Stimulated activated CD4-positive, alpha-beta T cell treated with anti-CD3 and anti-CD28 coated beads, Interleukin-2, amount 100 ng/mL, for 24 hours (primary cell): ENCODE measurements around the gene PPP1R1B.

Experiments
- DNase-seq, 2 donors: peaks; one replicate each; pipeline ENCODE4 v3.0.0-alpha.2; 2020

Gene PPP1R1B

DNA sequence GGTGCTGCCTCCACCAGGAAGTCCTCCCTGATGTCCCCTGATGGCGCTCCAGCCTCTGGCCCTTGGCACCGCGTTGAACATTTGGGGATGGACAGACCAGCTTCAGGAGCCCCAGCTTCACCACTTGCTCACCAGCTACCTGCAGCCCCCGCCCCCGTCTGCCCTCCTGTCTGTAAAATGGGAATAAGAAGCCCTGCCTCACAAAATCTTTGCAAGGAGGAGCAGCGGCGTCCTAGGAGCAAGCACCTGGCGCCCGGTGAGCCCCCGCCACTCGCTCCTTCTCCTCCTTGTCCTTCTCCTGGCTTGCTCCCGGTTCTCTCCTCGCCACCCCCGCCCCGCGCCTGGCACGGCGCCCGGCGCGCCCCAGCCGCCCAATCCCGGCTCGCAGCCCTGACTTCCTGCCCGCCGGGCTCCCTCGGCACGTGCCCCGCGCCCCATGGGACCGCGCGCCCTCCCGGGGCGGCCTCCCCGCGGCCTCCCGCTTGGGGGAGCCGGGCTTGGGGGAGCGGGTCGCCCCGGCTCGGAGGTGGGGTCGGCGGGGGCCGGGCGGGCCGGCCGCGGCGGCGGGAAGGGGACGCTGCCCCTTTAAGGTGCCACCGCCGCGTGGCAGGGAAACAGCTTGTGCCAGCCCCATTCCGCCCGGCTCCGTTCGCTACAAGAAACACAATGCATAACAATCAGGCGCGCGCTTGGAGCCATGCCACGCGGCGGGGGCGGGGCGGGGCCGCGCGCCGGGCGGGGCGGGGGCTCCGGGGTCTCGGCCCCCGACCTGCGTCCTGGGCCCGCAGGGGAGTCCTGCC lies 9.1 kb upstream of the PPP1R1B start:
- peak; percentile 66 to 67 for DNase-seq

DNA sequence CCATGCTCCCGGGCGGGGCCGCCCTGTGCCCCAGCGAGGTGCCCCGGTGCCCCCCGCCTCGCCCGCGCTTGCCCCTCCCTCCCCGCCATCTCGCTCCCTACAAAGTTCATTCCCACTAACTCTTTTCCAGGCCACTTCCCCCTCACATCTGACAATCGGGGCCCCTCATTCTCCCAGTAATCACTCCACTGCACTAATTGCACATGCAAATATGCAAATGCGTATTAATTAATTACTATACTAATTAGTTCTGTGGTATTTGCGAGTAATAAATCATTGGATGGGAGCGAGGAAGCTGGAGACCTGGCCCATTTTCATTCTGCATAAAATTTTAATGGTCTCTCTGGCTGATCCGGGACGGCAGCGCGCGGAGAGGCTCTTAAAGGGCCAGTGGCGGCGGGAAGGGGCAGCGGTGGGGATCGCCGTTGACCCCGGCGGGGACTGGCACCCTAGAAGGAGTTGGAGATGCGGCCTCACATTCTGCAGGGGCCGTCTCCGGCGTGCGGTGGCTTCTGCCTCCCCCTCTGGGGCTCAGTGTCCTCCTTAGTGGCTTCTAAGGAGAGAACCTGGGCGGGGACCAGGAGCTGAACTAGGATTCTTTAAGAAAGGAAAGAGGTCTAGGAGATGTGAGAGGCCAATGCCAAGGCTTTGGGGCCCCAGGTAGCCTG lies 8.4 kb upstream of the PPP1R1B start:
- DNase-seq, result no peak

GRCh38 chr17:39618956-39619785 lies 7.6 kb upstream of the PPP1R1B start:
- DNase-seq, result no peak

- no peak for DNase-seq
Observed at GRCh38 chr17:39619786-39620101, 7.0 kb upstream of the PPP1R1B start.

GRCh38 chr17:39621523-39622379 lies 5.0 kb upstream of the PPP1R1B start:
- peak; percentile 89 to 90 for DNase-seq

DNA sequence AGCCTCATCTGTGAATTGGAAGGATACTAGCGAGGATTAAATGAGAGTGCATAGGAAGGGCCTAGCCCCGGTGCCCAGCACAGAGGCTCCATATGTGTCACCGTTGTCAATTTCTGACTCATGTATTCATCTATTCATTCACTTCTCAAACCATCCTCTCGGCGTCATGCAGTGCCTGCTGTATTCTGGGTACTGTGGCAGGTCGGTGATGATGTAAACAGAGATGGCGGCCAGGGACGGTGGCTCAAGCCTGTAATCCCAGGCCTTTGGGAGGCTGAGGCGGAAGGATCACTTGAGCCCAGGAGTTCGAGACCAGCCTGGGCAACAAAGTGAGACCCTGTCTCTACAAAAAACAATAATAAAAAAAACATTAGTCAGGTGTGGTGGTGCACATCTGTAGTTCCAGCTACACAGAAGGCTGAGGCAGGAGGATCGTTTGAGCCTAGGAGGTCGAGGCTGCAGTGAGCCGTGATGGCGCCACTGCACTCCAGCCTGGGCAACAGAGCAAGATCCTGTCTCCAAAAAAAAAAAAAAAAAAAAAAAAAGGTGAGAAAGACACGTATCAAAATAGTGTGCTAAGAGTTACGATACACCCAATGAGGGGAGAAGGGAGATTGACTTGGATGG lies 4.3 kb upstream of the PPP1R1B start:
- DNase-seq, result peak; percentile 51 to 59

DNA sequence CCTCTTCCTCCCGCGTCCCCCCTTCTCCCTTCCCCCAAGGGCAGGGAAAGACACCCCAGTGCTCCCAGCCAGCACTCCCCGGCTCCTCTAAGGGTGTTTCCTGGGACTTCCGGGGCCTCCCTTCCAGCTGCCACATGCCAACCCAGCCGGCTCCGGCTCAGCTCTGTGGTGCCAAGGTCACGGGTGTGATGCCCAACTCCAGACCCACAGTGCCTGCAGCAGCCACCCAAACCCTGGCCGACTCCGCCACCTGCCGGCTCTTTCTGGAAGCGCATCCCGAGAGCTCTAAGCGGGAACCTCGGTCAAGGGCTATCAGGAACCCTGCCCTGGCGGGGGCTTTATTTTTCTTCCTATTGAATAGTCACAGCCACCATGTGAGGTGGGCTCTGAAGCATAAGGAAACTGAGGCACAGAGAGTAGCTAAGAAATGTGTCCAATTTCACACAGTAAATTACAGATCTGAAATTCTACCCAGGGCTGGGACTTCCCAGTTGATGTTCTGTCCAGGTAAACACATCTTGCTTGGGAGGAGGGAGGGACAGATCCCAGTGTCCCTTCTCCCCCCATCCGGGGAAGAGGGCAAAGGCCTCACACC lies 3.3 kb upstream of the PPP1R1B start:
- DNase-seq, result peak; percentile 92 to 94

DNA sequence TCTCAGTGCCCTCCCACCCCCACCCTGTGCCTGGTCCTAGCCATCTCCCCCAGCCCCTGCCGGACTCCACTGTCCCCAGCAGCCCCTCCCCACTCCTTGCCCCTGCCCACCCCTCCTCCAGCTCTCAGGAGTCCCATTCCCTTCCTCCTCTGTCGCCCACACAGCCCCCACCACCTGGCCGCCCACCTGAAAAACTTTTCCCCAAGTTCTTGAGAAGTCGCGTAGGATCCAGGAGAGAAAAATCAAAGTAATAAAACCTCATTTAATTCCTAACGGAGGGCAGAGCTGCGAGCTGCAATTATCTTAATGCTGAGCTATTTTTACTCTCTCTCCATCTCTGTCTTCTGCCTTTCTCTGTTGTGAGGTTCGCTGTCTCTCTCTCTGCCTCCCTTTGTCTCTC lies 2.4 kb upstream of the PPP1R1B start:
- no peak for DNase-seq

DNA sequence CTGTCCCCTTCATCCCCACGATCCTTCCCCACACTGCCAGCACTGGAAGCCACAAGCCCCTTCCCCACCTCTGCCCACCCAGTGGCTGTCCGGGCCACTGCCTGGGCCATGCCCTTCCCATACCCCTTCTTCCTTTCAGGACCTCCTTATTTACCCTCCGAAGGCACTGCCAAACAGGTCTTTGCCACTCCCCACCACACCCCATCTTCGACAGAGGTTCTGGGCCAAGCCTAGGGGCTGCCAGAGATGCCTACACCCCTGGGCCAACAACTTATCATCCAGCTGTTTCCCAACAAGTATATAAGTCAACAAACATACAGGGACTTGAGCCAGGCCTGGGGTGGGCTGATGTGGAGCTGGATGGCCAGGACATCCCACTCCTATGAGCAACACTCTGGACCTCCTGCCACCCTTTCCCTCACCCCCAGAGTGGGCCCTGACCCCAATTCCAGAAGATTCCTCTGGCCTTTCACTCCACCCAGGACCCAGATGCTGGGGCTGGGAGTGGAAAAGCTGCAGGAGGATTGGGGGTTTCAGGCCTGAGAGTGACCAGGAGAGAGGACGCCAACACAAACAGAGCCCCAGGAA lies 1.5 kb upstream of the PPP1R1B start:
- DNase-seq, result no peak

DNA sequence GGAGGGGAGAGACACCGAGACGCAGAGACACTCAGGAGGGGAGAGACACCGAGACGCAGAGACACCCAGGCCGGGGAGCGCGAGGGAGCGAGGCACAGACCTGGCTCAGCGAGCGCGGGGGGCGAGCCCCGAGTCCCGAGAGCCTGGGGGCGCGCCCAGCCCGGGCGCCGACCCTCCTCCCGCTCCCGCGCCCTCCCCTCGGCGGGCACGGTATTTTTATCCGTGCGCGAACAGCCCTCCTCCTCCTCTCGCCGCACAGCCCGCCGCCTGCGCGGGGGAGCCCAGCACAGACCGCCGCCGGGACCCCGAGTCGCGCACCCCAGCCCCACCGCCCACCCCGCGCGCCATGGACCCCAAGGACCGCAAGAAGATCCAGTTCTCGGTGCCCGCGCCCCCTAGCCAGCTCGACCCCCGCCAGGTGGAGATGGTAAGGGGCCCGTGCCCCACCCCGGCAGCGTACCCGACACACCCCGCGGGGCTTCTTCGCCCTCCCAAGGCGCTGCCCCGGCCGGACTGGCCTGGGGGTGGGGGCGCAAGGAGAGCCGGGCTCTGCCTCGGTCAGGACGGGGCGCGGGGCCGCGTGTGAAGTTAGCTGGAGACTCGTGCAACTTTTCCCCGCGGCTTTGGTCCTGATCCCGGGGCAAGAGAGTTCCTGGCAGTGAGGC lies 427 bp downstream of the PPP1R1B start:
- no peak for DNase-seq

DNA sequence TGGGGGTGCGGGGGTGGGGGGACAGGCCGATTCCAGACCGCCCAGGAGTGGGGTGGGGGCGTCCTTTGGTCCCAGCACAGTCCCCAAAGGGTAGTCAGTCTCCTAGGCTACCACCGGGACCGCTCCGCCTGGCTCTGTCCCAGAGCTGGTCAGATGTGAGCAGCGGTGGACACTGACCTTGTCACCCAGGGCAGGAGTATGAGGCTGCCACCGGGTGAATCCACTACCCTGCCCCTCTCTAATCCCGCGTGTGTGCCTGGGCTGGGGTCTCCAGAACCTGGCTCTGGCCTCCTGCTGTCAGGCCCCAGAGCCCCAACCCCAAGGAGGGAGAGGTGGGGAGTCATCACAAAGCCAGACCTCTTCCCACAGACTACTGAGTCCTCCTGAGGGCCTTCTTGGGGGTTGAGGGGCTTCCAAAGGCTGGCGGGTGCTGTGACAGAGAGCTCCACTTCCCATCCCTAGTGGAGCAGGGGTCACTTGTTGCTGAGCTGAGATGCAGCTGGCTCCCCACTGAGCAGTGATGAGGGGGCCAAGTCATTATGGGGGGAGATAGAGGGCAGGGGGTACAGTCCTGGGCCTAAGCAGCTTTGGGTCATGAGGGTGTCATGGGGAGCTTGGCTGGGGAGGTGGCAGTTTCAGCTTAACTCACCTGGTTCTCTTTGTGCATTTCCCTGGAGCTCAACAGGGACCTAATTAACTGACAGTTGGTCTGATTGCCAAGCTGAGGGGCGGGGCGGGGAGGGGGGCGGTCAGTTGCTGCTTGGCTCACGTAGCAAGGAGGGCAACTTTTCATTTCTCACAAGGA lies 1.2 kb downstream of the PPP1R1B start:
- no peak for DNase-seq

DNA sequence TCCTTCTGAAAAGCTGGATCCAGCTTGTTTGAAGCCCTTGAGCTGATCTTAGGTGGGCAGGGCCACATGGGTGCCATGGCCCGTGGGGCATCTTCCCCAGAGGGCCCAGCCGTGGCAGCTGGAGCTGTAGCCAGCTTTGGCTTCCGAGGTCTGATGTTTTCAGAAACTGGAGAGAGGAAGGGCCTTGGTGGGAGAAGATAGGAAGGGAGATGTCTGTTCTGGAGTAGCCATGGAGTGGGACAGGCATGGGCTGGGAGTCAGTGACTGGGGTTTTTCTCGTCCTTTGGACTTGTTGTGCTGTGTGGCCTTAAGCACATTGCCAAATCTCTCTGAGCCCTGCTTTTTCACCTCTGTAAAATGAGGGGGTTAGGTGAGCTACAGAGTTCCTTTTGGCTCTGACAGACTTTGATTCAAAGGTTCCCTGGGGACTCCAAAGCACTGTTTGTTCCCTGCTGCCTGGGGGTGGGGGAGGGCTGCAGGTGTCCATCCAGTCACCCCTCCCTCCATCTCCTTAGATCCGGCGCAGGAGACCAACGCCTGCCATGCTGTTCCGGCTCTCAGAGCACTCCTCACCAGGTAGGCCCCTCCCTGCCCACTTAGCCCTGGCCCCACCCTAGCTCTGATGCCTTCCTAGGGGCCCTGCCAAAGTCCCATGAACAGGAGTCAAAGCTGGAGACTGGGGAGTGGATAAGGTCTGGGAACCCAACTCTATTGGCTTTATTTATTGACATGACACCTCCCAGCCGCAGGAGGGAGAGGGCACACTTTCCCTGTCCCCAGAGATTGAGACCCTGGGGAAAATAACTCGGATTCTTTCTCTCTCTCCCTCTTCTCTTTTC lies 2.1 kb downstream of the PPP1R1B start:
- no peak for DNase-seq

DNA sequence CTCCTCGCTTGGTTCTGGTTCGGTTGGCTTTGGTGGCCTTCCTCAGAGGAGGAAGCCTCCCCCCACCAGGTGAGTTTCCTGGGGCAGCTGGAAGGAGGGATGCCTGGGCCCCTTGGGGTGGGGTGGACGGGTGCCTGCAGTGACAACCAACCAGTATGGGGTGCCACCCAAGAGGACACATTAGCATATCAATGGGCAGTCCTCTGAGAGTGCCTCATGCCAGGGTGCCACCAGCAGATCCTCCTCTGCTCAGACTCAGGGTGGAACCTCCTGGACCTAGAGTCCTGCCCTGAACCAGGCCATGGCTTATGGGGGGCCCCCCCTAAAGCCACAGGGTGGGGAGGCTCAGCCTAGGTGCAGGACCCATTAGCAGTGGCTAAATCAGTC lies 2.7 kb downstream of the PPP1R1B start:
- no peak for DNase-seq

GRCh38 chr17:39629898-39630297 lies 3.1 kb downstream of the PPP1R1B start:
- DNase-seq, result no peak

GRCh38 chr17:39631403-39631802 lies 4.7 kb downstream of the PPP1R1B start:
- DNase-seq, result no peak

DNA sequence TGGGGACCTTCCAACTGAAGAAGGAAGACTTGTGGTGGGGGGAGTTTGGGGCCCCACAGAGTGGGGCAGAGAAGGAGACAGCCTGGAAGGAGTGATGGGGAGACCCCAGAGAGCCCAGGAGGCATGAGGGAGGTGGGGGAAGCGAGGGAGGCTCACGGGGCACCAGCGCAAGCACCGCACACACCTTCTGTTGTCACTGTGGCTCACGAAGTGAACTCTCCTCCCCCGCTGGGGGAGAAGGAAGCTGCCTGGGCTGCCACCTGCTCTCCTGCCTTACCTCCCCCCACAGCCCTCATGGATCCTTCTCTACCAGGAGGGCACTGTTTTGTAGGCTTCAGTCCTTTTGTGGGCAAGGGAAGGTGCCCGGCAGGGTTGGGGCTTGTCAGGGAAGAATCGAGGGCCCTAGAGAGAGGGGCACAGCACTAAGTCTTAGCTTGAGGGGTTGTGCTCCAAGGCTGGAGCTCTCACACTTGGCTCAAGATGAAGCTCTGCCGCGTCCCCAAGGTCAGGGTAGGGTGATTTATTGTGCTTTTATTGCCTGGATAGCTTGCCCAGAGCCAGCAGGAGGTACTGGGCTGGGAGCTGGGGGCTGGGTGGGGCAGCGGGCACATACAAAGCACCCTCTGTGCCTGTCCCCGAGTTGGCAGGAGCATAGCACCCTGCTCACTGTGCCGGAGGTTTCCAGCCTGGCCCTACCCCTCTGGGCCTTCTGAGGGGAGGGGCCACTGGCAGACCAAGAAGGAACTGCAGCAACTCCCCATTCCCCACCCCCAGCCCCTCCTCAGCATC lies 5.6 kb downstream of the PPP1R1B start:
- DNase-seq, result no peak

- no peak for DNase-seq
Observed at GRCh38 chr17:39633570-39634183, 6.9 kb downstream of the PPP1R1B start.

DNA sequence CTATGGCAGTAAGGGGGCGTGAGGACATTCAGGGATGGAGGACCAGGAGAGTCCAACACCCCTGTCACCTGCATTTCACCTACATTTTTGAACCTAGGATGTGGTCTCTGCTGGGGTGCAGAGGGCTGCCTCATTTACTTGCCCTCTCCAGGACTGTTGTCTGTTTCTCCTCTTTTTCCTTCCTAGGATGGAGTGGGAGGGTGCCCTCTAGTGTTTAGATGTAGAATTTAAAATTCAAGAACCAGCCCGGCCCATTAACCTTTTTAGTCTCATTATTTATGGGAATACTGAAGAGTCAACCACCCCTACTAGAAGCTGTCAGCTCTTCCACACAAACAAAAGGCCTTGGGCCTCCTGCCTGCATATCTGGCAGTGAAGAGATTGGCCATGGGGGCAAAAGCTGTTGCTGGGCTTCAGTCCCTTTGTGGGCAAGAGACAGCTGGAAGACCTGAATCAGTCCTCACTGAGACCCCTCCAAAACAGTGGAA lies 7.7 kb downstream of the PPP1R1B start:
- no peak for DNase-seq
